GM18873 (cell line): ENCODE results near the gene TMEM87B.
"Not testable (repeated sequence)": the region's sequence is repeated elsewhere in the genome, so short reads cannot be mapped to it uniquely, and the experiment has no call there.

Source experiments
- ATAC-seq: cut with Tn5 transposase; IDR thresholded peaks from one replicate; pipeline ENCODE4 v1.9.1; 2021; ENCODE audit warnings: mild to moderate bottlenecking, moderate library complexity, moderate number of reproducible peaks; ENCODE audit not compliant: unreplicated experiment, low FRiP score

Gene TMEM87B

GRCh38 chr2:112113354-112113753, 58.3 kb downstream of the TMEM87B start:
- ATAC-seq: not testable (repeated sequence)

DNA sequence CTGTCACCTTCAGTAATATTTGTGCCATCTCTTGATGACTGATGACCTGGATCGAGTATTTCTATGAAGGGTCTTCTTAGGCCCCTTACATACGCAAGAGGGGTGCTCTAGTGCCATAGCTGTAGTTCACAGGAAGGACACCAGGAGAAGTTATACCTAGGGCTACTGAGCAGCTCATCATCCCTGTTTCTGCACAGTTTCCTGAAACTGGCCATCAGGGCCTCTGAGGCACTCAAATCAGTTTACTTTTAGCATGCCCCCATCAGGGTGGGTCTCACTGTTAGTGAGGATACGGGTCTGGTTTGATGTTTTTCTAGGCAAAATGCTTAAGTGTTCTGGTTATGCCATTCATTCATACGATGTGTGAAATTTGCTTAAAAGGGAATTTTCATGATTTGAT, 63.1 kb downstream of the TMEM87B start:
- no peak for ATAC-seq

DNA sequence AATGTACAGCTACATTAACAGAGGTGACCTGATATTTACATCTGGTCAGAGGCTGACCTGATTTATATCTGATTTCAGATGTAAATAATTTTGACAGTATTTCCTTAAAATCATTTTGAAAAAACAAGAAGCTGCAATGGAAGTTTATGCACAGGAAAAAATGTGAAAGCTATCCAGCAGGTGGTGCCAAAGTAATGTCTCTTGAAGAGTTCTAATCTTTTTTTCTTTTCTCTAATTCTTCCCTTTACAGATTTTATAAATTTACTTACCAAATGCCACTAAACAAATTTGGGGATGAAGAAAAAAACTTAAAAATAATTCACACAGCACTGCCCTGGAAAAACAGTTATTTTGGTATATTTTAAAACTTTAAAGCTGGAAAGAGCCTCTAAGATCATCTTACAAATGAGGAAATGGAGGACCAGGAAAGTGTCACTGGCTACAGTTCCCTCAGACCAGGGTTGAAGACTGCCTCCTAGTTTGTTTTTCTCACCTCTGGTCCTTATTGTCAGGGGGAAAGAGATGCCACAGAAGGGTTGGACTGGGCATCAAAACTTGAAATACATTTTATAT, 66.7 kb downstream of the TMEM87B start:
- ATAC-seq: no peak

DNA sequence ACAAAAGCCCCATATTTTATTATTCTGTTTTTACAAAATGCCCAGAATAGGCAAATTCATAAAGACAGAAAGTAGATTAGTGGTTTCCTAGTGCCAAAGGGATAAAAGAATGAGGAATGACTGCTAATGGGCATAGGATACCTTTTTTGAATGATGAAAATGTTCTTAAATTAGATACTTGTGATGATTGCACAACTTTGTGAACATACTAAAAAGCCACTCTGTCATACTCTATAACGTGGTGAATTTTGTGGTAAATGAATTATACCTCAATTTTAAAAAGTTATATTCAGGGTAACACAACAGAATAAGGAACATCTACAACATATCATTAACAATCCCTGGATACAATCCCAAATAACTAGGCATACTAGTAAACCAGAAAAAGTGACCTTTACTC, 74.0 kb downstream of the TMEM87B start:
- ATAC-seq: no peak

DNA sequence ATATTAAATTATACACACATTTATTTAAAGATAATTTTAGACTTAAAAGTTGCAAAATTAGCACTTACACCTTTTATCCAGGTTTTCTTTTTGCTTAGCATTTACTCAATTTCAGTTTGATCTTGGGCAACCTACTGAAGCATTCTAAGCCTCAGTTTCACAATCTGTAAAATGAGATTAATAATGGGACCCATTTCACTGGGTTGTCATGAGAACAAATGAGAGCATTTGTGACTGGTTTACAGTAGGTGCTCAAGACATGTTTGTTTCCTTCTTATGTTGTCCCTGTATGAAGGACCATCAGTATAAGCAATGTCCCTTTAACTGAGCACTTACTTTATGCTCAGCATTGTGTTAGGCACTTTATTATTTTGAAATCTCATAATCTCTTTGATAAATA, 78.3 kb downstream of the TMEM87B start:
- no peak for ATAC-seq

- ATAC-seq: no peak
Measured at GRCh38 chr2:112134120-112134519, 79.1 kb downstream of the TMEM87B start.

- no peak for ATAC-seq
Measured at GRCh38 chr2:112136096-112136495, 81.0 kb downstream of the TMEM87B start.

DNA sequence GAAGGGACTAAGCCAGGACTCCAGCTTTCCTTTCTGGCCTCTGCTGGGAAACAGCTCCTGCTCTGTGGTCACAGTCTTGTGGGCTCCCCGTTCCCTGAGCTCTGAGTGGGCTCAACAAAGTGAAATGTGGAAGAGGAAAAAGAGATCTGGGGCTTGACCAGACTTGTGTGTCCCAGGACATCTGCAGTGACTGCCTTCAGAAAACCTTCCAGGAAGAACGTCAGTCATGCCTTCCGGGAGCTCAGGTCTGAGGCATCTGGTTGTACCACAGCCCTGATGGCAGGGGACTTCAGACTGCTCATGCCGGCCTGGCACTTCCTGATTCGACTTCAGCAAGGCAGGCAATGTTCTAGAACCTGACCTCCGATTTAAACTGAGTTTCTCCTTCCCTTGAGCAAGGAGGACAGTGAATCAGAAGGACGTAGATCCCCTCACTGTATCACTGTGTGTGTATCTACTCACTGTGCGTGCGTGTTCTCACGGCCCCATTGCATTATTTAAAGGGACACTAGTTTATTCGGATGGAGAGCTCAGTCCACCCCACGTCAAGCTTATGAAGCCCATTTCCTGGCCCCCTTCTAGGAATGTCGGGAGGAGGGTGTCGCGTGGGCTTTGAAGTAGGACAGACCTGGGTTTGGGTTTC, 82.6 kb downstream of the TMEM87B start:
- no peak for ATAC-seq

DNA sequence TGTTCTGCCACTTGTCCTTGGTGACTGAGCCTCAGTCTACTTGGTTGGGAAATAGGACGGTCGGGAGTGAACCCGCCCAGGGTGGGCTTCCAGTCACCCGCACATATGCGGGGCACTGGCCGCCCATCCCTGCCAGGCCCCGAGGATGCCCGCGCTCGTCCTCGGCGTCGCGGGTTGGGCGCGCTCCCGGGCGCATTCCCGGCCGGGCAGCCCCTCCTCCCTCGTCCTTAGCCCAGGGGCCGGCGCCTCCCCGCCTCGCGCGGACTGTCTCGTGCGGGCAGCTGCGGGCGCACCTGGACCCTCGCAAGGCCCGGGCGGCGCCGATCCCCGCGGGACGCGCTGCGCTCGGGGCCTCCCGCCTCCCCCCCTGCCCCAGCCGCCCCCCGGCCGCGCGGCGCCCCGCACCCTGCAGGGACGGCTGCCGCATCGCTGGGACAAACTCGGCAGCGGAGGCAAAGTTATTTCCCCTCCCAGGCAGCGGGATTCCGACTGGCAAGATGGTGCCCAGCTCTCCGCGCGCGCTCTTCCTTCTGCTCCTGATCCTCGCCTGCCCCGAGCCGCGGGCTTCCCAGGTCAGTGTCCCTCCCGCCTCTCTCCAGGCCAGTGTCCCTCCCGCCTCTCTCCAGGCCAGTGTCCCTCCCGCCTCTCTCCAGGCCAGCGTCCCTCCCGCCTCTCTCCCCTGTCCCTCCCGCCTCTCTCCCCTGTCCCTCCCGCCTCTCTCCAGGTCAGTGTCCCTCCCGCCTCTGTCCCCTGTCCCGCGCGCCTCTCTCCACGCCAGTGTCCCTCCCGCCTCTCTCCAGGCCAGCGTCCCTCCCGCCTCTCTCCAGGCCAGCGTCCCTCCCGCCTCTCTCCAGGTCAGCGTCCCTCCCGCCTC, 83.3 kb downstream of the TMEM87B start, which contains the start of gene FBLN7:
Gene FBLN7, plus strand, starts transcription at position 227 of the 874 bp plus-strand sequence. Its CDS starts 271 bp downstream, at position 498.
- no peak for ATAC-seq

DNA sequence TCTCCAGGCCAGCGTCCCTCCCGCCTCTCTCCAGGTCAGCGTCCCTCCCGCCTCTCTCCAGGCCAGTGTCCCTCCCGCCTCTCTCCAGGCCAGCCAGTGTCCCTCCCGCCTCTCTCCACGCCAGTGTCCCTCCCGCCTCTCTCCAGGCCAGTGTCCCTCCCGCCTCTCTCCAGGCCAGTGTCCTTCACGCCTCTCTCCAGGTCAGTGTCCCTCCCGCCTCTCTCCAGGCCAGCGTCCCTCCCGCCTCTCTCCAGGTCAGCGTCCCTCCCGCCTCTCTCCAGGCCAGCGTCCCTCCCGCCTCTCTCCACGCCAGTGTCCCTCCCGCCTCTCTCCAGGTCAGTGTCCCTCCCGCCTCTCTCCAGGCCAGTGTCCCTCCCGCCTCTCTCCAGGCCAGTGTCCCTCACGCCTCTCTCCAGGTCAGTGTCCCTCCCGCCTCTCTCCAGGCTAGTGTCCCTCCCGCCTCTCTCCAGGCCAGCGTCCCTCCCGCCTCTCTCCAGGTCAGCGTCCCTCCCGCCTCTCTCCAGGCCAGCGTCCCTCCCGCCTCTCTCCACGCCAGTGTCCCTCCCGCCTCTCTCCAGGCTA, 84.1 kb downstream of the TMEM87B start:
- ATAC-seq: not testable (repeated sequence)

- not testable (repeated sequence) for ATAC-seq
Measured at GRCh38 chr2:112139661-112140204, 84.7 kb downstream of the TMEM87B start.

DNA sequence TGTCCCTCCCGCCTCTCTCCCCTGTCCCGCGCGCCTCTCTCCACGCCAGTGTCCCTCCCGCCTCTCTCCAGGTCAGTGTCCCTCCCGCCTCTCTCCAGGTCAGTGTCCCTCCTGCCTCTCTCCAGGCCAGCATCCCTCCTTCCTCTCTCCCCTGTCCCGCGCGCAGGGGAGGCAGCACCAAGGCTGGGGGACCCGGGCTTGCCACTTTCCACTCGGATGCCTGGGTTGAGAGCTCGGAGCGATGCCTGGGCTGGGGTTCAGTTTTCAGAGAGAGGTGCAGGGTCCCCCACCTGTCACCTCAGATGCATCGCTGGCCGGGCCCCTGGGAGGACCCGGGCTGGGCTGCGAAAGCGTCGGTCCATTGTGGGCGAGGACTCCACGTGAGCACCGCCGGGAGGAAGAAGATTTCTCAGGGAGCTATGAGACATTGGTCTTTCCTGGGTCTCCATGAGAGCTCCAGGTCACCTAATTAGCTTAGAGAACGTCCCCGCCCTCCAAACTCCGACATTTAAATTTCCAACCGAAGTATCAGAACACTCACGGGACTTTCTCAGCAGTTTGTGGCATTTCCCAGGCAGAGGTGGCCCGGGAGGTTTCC, 85.2 kb downstream of the TMEM87B start:
- no peak for ATAC-seq

GRCh38 chr2:112140899-112141625, 86.0 kb downstream of the TMEM87B start:
- no peak for ATAC-seq

GRCh38 chr2:112141626-112142007, 86.5 kb downstream of the TMEM87B start:
- no peak for ATAC-seq

GRCh38 chr2:112142525-112143078, 87.5 kb downstream of the TMEM87B start:
- ATAC-seq: no peak

- ATAC-seq: no peak
Measured at GRCh38 chr2:112143150-112143549, 88.1 kb downstream of the TMEM87B start.

DNA sequence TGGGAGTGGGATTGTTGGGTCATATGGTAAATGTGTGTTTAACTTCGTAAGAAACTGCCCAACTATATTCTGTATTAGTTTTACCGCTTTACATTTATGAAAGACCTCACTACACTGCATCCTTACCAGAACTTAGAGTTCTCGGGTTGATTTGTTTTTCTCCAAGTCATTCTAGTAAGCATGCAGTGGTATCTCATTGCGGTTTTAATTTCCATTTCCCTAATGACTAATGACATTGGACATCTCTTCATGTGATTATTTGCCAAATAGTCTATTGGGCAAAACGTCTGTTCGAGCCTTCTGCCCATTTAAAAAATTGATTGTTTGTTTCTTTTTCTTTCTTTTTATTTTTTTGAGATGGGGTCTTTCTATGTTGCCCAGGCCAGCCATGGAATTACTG, 89.9 kb downstream of the TMEM87B start:
- ATAC-seq: no peak

DNA sequence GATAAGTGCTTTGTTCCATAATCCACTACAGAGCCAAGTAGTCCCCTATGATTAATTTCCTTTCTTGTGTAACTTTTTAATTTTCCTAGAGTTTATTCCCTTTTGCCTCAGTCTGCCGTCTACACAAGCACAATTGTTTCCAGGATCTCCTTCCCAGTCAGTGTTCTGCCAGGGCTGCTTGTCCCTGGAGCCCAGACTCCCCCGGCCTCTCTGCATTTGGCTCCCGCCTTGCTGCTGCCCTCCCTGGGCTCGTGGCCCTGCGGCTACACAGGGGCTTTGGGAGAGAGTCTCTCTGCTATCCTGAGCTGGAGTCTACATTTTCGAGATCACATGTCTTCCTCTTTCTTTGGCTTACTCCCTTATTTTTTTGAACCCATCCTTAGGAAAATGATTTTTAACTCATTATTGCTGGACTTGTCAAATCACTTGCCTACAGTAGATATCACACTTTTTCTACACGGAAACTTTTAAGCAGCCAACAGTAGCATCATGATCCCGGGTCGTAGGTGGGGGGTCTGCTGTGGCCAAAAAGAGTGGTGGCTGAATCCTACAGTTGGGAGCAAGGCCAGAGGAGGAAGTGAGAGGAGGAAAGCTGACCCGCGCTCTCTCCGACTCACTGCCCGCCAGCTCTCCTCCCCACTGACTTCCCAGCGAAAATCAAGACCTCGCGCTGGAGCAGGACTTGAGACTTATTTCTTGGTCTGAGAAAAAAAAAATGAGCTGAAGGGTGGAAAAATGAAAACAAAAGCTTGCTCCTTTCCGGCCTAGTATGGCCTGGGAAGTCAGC, 92.5 kb downstream of the TMEM87B start:
- ATAC-seq: no peak

- ATAC-seq: no peak
Measured at GRCh38 chr2:112148477-112148876, 93.4 kb downstream of the TMEM87B start.
